ENCODE results near the gene MAFB.

MAFB gene

DNA sequence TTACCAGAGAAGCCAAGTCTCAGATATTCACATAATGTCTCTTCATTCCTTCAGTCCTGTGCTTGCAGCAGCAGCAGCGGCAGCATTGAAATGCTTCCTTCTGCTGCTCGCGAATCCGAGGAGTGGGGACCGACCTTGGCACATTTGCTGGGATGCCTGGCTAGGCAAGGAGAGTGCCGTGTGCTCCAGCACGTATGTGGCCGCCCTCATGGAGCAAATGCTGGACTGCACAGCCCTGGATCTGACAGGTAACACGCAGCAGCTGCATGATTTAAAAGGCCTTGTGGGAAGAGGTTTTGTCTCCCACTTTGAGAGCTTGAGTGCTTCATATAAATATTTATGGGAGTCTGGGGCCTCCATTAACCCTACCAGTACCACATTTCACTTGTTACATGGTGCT lies 9.9 kb downstream of the MAFB start:
- no peak overlapping the region for H3K9ac ChIP-seq (ENCODE audit: low read length)
- no peaks in the 10 kb centered on the region for H3K9me3 ChIP-seq (ENCODE audit: low read length)
- no peak overlapping the region for H3K27ac ChIP-seq (ENCODE audit: low read depth, low read length)
- H3K4me1 ChIP-seq (ENCODE audit: insufficient read depth, low read length): no peaks in the 10 kb centered on the region
- no peak overlapping the region for H3K4me3 ChIP-seq (ENCODE audit: low read depth in 1 of 2, low read length in 2 of 2)
- no peaks in the 10 kb centered on the region for H3K36me3 ChIP-seq (ENCODE audit: insufficient read depth, low read length)
- H3K27me3 ChIP-seq (ENCODE audit: control insufficient read depth in 1 of 2, insufficient read depth in 2 of 2, low read length in 2 of 2): peaks cover 0 to 4% of the 10 kb centered on the region in 2 donors

DNA sequence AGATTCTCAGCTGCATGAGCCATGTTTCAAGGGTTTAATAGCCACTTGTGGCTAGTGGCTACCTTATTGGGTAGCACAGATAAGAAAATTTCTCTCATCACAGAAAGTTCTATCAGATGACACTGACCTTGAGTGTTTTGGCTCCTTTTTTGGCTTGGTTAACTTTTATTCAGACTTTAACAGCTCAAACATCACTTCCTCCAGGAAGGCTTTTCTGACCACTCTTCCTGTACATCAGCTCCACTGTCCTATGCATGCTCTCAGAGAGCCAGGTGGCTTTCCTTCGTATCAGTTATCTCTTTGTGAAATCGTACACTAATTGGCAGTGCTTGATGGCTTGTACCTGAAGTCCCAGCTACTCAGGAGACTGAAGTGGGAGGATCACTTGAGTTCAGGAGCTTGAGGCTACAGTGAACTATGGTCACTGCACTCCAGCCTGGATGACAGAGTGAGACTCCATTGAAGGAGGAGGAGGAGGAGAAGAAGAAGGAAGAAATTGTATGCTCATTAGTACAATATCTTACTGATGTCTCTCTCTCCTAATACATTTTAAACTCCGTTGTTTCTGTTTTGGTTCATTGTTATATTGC lies 10.7 kb downstream of the MAFB start:
- H3K9ac ChIP-seq (ENCODE audit: low read length): no peak overlapping the region
- H3K27ac ChIP-seq (ENCODE audit: low read depth, low read length): no peak overlapping the region
- H3K36me3 ChIP-seq (ENCODE audit: insufficient read depth, low read length): no peaks in the 10 kb centered on the region
- H3K4me1 ChIP-seq (ENCODE audit: insufficient read depth, low read length): no peaks in the 10 kb centered on the region
- H3K9me3 ChIP-seq (ENCODE audit: low read length): no peaks in the 10 kb centered on the region
- H3K27me3 ChIP-seq (ENCODE audit: control insufficient read depth in 1 of 2, insufficient read depth in 2 of 2, low read length in 2 of 2): peaks cover 0 to 4% of the 10 kb centered on the region in 2 donors
- no peak overlapping the region for H3K4me3 ChIP-seq (ENCODE audit: low read depth in 1 of 2, low read length in 2 of 2)

DNA sequence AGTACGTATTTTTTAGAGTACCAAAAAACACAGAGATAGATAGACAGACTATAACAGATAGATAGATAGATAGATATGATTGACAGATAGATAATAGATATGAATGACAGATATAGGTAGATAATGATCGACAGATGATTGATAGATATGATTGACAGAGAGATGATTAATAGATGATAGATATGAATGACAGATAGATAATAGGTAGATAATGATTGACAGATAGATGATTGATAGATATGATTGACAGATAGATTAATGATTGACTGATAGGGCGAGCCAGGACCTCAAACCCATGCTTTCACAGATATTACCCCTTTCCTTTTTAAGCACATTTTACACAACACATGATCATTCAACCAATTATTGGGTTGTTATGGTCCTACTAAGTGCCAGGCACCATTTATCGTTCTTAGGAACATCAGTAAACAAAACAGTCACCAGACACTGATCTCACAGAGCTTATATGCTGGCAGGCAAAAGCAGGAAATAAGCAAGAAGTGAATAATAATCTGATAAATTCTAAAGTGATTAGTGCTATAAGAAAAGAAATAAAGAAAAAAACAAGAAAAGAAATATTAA lies 11.6 kb downstream of the MAFB start:
- Histone ChIP-seq H3K36me3 (ENCODE audit: insufficient read depth, low read length) (no peaks in the 10 kb centered on the region), H3K4me3 (ENCODE audit: low read depth in 1 of 2, low read length in 2 of 2) (no peak overlapping the region), H3K27me3 (ENCODE audit: control insufficient read depth in 1 of 2, insufficient read depth in 2 of 2, low read length in 2 of 2) (no peaks in the 10 kb centered on the region), H3K9me3 (ENCODE audit: low read length) (no peaks in the 10 kb centered on the region), H3K9ac (ENCODE audit: low read length) (no peak overlapping the region), H3K27ac (ENCODE audit: low read depth, low read length) (no peak overlapping the region), H3K4me1 (ENCODE audit: insufficient read depth, low read length) (no peaks in the 10 kb centered on the region)

DNA sequence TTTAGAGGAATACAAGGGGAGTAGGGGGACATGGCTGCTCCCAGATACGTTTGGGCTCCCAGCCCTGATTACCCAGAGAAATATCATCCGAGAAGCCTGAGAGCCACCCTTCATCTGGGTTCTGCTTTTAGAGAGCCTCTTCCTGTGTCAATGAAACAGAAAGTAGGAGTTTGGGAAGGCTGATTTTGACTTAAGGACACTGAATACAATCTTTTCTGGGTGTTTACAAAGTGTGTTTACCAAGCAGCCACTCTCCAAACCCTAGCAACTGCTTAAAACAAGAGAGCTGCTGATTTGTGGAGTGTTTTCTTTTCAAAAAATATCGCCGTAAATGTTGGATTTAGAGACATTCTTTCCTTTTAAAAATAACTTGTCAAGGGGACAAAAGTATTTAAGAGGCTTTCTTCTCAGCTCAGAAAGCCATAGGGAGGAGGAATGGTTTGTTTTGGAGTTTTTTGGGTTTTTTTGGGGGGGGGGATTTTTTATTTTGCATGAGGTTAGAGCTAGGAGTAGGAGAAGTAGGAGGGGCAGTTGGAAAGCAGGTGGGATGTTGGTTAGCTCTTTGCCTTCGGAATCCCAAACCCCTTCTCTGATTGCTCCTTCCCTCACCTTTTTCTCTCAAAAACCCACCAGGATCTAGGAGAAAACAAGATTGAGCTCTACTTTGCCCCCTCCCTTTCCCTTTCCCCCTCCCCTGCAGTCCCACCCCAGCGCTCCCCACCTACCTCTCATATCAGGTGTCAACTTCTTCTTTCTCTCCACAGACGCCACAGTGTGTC lies 12.4 kb downstream of the MAFB start:
- Histone ChIP-seq H3K27ac (ENCODE audit: low read depth, low read length) (no peak overlapping the region), H3K4me1 (ENCODE audit: insufficient read depth, low read length) (no peaks in the 10 kb centered on the region), H3K36me3 (ENCODE audit: insufficient read depth, low read length) (no peaks in the 10 kb centered on the region), H3K4me3 (ENCODE audit: low read depth in 1 of 2, low read length in 2 of 2) (no peak overlapping the region), H3K9me3 (ENCODE audit: low read length) (no peaks in the 10 kb centered on the region), H3K9ac (ENCODE audit: low read length) (no peak overlapping the region), H3K27me3 (ENCODE audit: control insufficient read depth in 1 of 2, insufficient read depth in 2 of 2, low read length in 2 of 2) (no peaks in the 10 kb centered on the region)

DNA sequence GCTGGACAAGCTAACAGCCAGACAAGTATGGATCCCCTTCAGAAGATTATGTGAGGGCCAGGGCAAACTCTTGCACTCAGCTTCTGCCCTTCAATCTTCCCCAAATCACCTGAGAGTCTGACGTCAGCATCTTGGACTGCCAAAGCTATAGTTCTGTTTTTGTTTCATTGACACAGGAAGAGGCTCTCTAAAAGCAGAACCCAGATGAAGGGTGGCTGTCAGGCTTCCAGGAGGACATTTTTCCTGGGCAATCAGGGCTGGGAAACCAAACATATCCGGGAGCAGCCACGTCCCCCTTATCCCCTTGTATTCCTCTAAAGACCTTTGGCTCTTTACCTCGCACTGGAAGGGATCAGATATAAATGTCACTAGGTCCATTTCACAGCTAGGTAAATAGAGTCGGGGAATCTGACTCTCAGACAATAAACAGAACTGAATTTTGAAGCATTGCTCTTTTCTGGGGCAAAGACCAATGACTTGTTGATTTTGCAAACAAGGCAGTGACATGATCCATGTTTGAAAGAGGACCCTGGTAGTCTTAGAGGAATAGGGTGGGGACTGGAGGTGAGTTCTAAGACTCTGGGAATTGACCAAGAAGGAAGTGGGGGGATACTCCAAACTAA lies 13.3 kb downstream of the MAFB start:
- Histone ChIP-seq H3K9ac (ENCODE audit: low read length) (no peak overlapping the region), H3K27me3 (ENCODE audit: control insufficient read depth in 1 of 2, insufficient read depth in 2 of 2, low read length in 2 of 2) (no peaks in the 10 kb centered on the region), H3K27ac (ENCODE audit: low read depth, low read length) (no peak overlapping the region), H3K4me1 (ENCODE audit: insufficient read depth, low read length) (no peaks in the 10 kb centered on the region), H3K36me3 (ENCODE audit: insufficient read depth, low read length) (no peaks in the 10 kb centered on the region), H3K4me3 (ENCODE audit: low read depth in 1 of 2, low read length in 2 of 2) (no peak overlapping the region), H3K9me3 (ENCODE audit: low read length) (no peaks in the 10 kb centered on the region)

DNA sequence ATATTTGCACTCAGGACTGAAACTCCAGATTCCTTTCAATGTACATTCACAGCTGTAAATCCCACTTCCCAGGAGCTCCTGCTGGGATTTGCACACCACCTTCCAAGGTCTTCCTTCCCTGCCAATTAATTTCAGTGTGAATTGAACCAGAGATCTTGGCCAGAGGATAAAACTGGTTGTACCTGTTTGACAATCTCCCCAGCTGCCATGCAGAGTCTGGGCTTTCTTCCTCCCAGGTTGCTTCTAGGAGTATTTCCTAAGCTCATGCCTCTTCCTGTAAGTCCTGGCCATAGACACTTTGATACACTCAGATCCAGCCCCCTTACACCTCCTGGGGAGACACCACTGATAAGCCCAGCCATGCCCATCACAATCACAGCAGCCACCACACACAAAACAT lies 15.6 kb downstream of the MAFB start:
- no peak overlapping the region for H3K4me3 ChIP-seq (ENCODE audit: low read depth in 1 of 2, low read length in 2 of 2)
- H3K9me3 ChIP-seq (ENCODE audit: low read length): no peaks in the 10 kb centered on the region
- no peak overlapping the region for H3K9ac ChIP-seq (ENCODE audit: low read length)
- H3K36me3 ChIP-seq (ENCODE audit: insufficient read depth, low read length): no peaks in the 10 kb centered on the region
- no peaks in the 10 kb centered on the region for H3K27me3 ChIP-seq (ENCODE audit: control insufficient read depth in 1 of 2, insufficient read depth in 2 of 2, low read length in 2 of 2)
- H3K27ac ChIP-seq (ENCODE audit: low read depth, low read length): no peak overlapping the region
- no peaks in the 10 kb centered on the region for H3K4me1 ChIP-seq (ENCODE audit: insufficient read depth, low read length)

DNA sequence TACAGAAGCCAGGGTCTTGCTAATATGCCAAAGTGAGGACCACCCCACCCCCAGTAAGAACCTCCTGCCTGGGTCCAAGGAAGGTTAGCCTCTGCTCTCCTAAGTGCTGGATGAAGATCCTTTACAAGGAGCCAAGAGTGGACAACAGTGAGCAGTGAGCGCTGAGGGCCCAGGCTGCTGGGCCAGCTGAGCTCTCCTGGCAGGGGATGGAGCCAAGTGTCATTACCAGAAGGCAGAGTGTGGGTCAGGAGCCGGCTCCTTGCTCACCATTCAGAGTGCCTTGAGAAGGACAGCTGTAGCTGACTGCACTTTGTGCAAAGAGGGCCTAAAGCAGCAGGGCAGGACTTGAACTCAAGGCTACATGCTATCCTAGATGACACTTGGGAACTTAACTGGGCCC lies 16.9 kb downstream of the MAFB start:
- Histone ChIP-seq H3K4me1 (ENCODE audit: insufficient read depth, low read length) (no peaks in the 10 kb centered on the region), H3K27me3 (ENCODE audit: control insufficient read depth in 1 of 2, insufficient read depth in 2 of 2, low read length in 2 of 2) (no peaks in the 10 kb centered on the region), H3K9ac (ENCODE audit: low read length) (no peak overlapping the region), H3K36me3 (ENCODE audit: insufficient read depth, low read length) (no peaks in the 10 kb centered on the region), H3K4me3 (ENCODE audit: low read depth in 1 of 2, low read length in 2 of 2) (no peak overlapping the region), H3K27ac (ENCODE audit: low read depth, low read length) (no peak overlapping the region), H3K9me3 (ENCODE audit: low read length) (no peaks in the 10 kb centered on the region)

DNA sequence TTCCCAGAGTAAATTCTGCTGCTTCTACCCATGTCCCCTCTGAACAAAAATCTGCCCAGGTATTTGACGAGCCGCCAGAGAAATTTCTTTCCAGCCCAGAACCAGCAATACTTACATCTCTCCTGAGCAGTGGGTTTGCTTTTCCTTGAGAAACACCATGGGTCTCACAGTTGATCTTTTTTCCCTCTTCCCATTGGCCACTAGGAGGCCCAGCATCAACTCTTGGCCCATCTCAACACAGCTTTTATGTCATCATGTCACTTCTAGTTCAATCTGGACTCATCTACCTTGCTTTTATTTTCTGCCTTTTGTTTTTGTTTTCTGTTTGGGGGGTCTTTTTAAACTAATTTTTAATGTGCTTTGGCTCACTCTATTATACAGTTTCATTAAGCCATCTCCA lies 18.8 kb downstream of the MAFB start:
- no peaks in the 10 kb centered on the region for H3K27me3 ChIP-seq (ENCODE audit: control insufficient read depth in 1 of 2, insufficient read depth in 2 of 2, low read length in 2 of 2)
- no peak overlapping the region for H3K9ac ChIP-seq (ENCODE audit: low read length)
- H3K4me1 ChIP-seq (ENCODE audit: insufficient read depth, low read length): no peaks in the 10 kb centered on the region
- no peak overlapping the region for H3K4me3 ChIP-seq (ENCODE audit: low read depth in 1 of 2, low read length in 2 of 2)
- no peaks in the 10 kb centered on the region for H3K36me3 ChIP-seq (ENCODE audit: insufficient read depth, low read length)
- no peak overlapping the region for H3K27ac ChIP-seq (ENCODE audit: low read depth, low read length)
- no peaks in the 10 kb centered on the region for H3K9me3 ChIP-seq (ENCODE audit: low read length)

DNA sequence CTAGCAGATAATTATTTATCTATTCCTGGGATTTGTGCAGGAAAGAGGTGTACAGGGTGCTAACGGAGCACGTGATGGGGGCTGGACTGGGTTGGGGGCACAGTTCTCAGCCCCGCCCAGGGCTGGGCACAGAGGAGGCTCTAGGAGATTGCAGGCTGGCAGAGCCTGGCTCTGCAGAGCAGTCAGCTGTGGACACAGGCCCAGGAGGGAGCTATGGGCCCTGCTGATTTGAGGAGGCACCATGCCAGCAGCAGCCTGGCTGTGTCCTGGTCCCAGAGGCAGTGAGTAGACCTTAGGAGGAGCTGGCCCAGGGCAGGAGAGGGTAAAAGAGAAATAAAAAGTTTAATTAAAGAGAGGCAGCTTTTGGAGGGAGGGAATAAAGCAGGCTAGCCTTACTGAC lies 19.3 kb downstream of the MAFB start:
- Histone ChIP-seq H3K27ac (ENCODE audit: low read depth, low read length) (no peak overlapping the region), H3K9me3 (ENCODE audit: low read length) (no peaks in the 10 kb centered on the region), H3K27me3 (ENCODE audit: control insufficient read depth in 1 of 2, insufficient read depth in 2 of 2, low read length in 2 of 2) (no peaks in the 10 kb centered on the region), H3K4me1 (ENCODE audit: insufficient read depth, low read length) (no peaks in the 10 kb centered on the region), H3K9ac (ENCODE audit: low read length) (no peak overlapping the region), H3K36me3 (ENCODE audit: insufficient read depth, low read length) (no peaks in the 10 kb centered on the region), H3K4me3 (ENCODE audit: low read depth in 1 of 2, low read length in 2 of 2) (no peak overlapping the region)

DNA sequence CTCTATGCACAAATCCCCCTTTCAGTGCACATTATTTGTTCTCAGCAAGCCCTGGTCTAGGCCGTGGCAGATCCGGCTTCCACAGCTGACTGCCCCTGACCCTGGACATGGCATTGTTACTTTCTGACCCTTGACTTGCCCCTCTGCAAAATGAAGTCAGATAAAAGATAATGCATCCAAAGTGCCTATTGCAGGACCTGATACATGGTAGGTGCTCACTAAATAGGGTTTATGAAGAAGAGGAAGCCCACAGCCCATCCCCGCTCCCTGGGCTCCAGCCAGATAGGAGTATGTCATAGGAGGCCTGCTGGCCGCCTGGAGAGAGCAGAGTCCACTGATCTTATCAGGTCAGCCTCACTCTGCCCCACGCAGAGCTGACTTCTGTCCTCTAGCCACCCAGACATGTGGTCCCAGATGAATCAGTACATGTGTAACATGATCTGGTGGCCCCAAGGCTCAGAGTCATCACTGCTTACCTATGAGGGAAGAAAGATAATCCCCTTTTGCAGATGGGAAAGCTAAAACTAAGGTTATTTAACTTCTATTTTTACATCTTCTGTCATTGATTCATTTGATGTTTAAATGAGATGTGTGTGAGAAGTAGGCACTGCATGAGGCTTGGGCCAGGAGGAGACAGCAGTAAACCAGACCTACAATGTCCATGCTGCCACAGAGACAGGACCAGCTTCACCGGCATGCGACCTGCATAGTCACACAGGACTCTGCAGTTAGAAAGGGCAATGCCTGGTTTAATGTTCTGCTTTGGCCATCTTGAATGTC lies 20.4 kb downstream of the MAFB start:
- no peak overlapping the region for H3K9ac ChIP-seq (ENCODE audit: low read length)
- H3K4me1 ChIP-seq (ENCODE audit: insufficient read depth, low read length): no peaks in the 10 kb centered on the region
- no peak overlapping the region for H3K4me3 ChIP-seq (ENCODE audit: low read depth in 1 of 2, low read length in 2 of 2)
- no peaks in the 10 kb centered on the region for H3K9me3 ChIP-seq (ENCODE audit: low read length)
- no peaks in the 10 kb centered on the region for H3K36me3 ChIP-seq (ENCODE audit: insufficient read depth, low read length)
- no peak overlapping the region for H3K27ac ChIP-seq (ENCODE audit: low read depth, low read length)
- H3K27me3 ChIP-seq (ENCODE audit: control insufficient read depth in 1 of 2, insufficient read depth in 2 of 2, low read length in 2 of 2): no peaks in the 10 kb centered on the region

DNA sequence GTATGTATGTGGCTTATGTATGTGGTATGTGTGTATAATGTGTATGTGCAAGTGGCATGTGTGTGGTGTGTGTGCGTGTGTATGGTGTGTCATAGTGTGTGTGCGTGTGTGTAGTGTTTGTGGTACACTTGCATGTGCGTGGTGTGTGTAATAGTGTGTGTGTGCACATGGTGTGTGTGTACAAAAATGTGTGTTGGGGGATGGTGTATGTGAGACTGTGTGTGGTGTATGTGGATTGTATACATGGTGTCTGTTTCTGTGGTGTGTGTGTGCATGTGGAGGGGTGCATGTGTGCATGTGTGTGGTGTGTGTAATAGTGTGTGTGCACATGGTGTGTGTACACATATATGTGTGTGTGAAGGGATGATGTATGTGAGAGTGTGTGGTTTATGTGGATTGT lies 21.5 kb downstream of the MAFB start:
- no peaks in the 10 kb centered on the region for H3K9me3 ChIP-seq (ENCODE audit: low read length)
- H3K36me3 ChIP-seq (ENCODE audit: insufficient read depth, low read length): no peaks in the 10 kb centered on the region
- H3K27me3 ChIP-seq (ENCODE audit: control insufficient read depth in 1 of 2, insufficient read depth in 2 of 2, low read length in 2 of 2): no peaks in the 10 kb centered on the region
- H3K4me3 ChIP-seq (ENCODE audit: low read depth in 1 of 2, low read length in 2 of 2): no peak overlapping the region
- no peak overlapping the region for H3K27ac ChIP-seq (ENCODE audit: low read depth, low read length)
- H3K9ac ChIP-seq (ENCODE audit: low read length): no peak overlapping the region
- H3K4me1 ChIP-seq (ENCODE audit: insufficient read depth, low read length): no peaks in the 10 kb centered on the region

All from muscle layer of colon (tissue), 2 donors.